GM12891 (cell line): ENCODE data around the gene SLC2A9.

Experiments
- POLR2A ChIP-seq: IDR thresholded peaks from 2 replicates; pipeline ENCODE4 v1.6.1; 2011; ENCODE audit warnings: low read depth, low read length, control low read depth
- POLR2AphosphoS5 ChIP-seq: IDR thresholded peaks from 2 replicates; pipeline ENCODE4 v1.6.1; 2011; ENCODE audit warnings: low read depth, low read length, control low read depth
- TAF1 ChIP-seq: IDR thresholded peaks from 2 replicates; pipeline ENCODE4 v1.6.1; 2011; ENCODE audit warnings: low read depth, low read length, control low read depth

- TF ChIP-seq POLR2AphosphoS5 = no peak
- TF ChIP-seq POLR2A = no peak
- TF ChIP-seq TAF1 = no peak
Measured at GRCh38 chr4:9891740-9892139, 129.6 kb downstream of the SLC2A9 start.
